Activated CD8-positive, alpha-beta T cell treated with anti-CD3 and anti-CD28 coated beads, Interleukin-2, amount 10 ng/mL, durations not matched to agents 7 days and 5 days (primary cell): ENCODE results near the gene SEMA3C. TPM values are rescaled to one million over a fixed set of nuclear protein-coding genes. Genes with fewer than 3 reads are reported as not detected.

Experiments
- ATAC-seq: fragments of 150-1000 bp; cut with Tn5 transposase; one replicate; pipeline ENCODE4 v1.10.0; 2021; ENCODE audit warnings: moderate library complexity
- CTCF ChIA-PET: fragments of 350-600 bp; sonication (Branson Sonifier 250); formaldehyde crosslinking; loops from one replicate; lab custom pipeline; 2021; ENCODE audit warnings: antibody characterized with exemption; lab: Charles Lee
- POLR2A ChIA-PET: fragments of 350-600 bp; sonication (Branson Sonifier 250); formaldehyde crosslinking; loops from one replicate; lab custom pipeline; 2021; ENCODE audit warnings: antibody characterized with exemption; lab: Charles Lee
- DNase-seq: peaks from one replicate; pipeline ENCODE4 v3.0.0-alpha.2; 2020
- H3K27ac Mint-ChIP-seq: one replicate; pipeline ENCODE4 v1.8.0; 2021; ENCODE audit warnings: mild to moderate bottlenecking, mixed read lengths
- H3K27me3 Mint-ChIP-seq: one replicate; pipeline ENCODE4 v1.8.0; 2021; ENCODE audit warnings: low read depth, mixed read lengths
- H3K36me3 Mint-ChIP-seq: one replicate; pipeline ENCODE4 v1.8.0; 2021; ENCODE audit warnings: low read depth, mixed read lengths
- H3K4me1 Mint-ChIP-seq: one replicate; pipeline ENCODE4 v1.8.0; 2021; ENCODE audit warnings: low read depth, mixed read lengths
- H3K4me3 Mint-ChIP-seq: one replicate; pipeline ENCODE4 v1.8.0; 2021; ENCODE audit warnings: mild to moderate bottlenecking, mixed read lengths
- H3K9me3 Mint-ChIP-seq: one replicate; pipeline ENCODE4 v1.8.0; 2022; ENCODE audit warnings: mixed read lengths; ENCODE audit not compliant: insufficient read depth
- total RNA-seq, 2 experiments: library from RNA; stranded (reverse); gene quantifications; one replicate each; pipeline ENCODE4 v1.2.3, GENCODE V29; 2021

SEMA3C gene
- total RNA-seq, 2 experiments from 2014 or later: not detected

- POLR2A ChIA-PET: no interaction called here
- Mint-ChIP-seq H3K4me1 (no peaks in the 10 kb centered on the region), H3K9me3 (no peaks in the 10 kb centered on the region), H3K36me3 (no peaks in the 10 kb centered on the region), H3K4me3 (no peak overlapping the region), H3K27me3 (no peaks in the 10 kb centered on the region), H3K27ac (no peak overlapping the region)
- ATAC-seq (no peak), DNase-seq (no peak)
- CTCF ChIA-PET: no interaction called here
Measured at GRCh38 chr7:80881351-80881900, 37.4 kb downstream of the SEMA3C start.

DNA sequence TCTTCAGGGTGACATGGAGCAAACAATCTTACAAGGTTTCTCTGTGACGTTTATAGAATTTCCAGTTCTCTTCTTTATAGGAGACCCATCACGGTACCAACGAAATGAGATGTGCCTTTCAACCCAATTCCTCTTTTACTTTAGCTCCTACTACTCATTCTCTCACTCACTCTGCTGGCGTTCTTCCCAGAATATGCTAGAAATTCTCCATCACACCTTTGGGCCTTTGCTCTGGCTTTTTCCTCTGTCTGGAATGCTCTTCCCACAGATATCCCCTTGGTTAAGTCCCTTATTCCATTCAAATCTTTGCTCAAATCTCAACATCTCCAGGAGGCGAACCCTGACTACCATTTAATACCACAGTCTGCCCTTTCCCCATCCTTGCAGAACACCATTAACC lies 39.0 kb downstream of the SEMA3C start:
- Mint-ChIP-seq H3K27ac (no peak overlapping the region), H3K9me3 (no peaks in the 10 kb centered on the region), H3K27me3 (no peaks in the 10 kb centered on the region), H3K36me3 (no peaks in the 10 kb centered on the region), H3K4me3 (no peak overlapping the region), H3K4me1 (no peaks in the 10 kb centered on the region)
- POLR2A ChIA-PET: no interaction called here
- CTCF ChIA-PET: no interaction called here
- ATAC-seq (no peak), DNase-seq (no peak)

DNA sequence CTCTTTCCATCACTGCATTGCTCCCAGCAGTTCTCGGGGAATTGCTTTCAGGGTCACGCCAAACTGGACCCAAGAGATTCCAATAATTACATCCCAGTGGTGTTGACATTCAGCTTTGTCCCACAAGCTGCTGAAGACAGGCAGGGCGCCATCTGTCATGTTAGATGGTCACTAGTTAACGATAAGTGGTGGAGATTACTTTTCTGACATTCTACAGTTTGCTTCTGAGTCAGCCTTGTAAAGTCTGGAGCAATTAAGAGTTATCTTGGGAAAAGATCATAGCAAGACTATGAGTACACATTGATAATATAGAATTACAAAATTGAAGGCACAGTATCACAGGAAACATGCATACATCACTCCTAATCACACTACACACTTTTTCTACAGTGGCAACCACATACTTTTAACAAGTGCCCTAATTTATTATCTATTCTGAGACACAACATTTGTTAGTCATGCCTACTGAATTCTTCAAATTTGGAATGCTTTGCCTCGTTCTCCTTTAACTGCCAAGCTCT lies 41.9 kb downstream of the SEMA3C start:
- ATAC-seq: no peak
- DNase-seq: no peak
- POLR2A ChIA-PET: no interaction called here
- H3K4me3 Mint-ChIP-seq: no peak overlapping the region
- H3K9me3 Mint-ChIP-seq: no peaks in the 10 kb centered on the region
- no peak overlapping the region for H3K27ac Mint-ChIP-seq
- no peaks in the 10 kb centered on the region for H3K4me1 Mint-ChIP-seq
- H3K36me3 Mint-ChIP-seq: no peaks in the 10 kb centered on the region
- CTCF ChIA-PET: no interaction called here
- no peaks in the 10 kb centered on the region for H3K27me3 Mint-ChIP-seq

- no peaks in the 10 kb centered on the region for H3K9me3 Mint-ChIP-seq
- ATAC-seq (no peak), DNase-seq (no peak)
- no peaks in the 10 kb centered on the region for H3K36me3 Mint-ChIP-seq
- ChIA-PET POLR2A (no interaction called here), CTCF (no interaction called here)
- H3K27ac Mint-ChIP-seq: no peak overlapping the region
- H3K4me1 Mint-ChIP-seq: no peaks in the 10 kb centered on the region
- no peak overlapping the region for H3K4me3 Mint-ChIP-seq
- no peaks in the 10 kb centered on the region for H3K27me3 Mint-ChIP-seq
Measured at GRCh38 chr7:80875537-80876120, 43.2 kb downstream of the SEMA3C start.

- ATAC-seq (no peak), DNase-seq (no peak)
- H3K4me1 Mint-ChIP-seq: no peaks in the 10 kb centered on the region
- H3K36me3 Mint-ChIP-seq: no peaks in the 10 kb centered on the region
- no peak overlapping the region for H3K27ac Mint-ChIP-seq
- no peak overlapping the region for H3K4me3 Mint-ChIP-seq
- no peaks in the 10 kb centered on the region for H3K27me3 Mint-ChIP-seq
- POLR2A ChIA-PET: no interaction called here
- H3K9me3 Mint-ChIP-seq: no peaks in the 10 kb centered on the region
- CTCF ChIA-PET: interaction anchor here (0.7 kb wide), 1 partner anchor 64 kb away, joined by 3 read pairs; no protein-coding TSS in a partner anchor
Measured at GRCh38 chr7:80873140-80873539, 45.7 kb downstream of the SEMA3C start.

GRCh38 chr7:80871228-80871627 lies 47.6 kb downstream of the SEMA3C start:
- Mint-ChIP-seq H3K4me3 (no peak overlapping the region), H3K27me3 (no peaks in the 10 kb centered on the region), H3K27ac (no peak overlapping the region), H3K36me3 (no peaks in the 10 kb centered on the region), H3K9me3 (no peaks in the 10 kb centered on the region), H3K4me1 (no peaks in the 10 kb centered on the region)
- ChIA-PET POLR2A (no interaction called here), CTCF (no interaction called here)
- no peak for DNase-seq
- no peak for ATAC-seq

DNA sequence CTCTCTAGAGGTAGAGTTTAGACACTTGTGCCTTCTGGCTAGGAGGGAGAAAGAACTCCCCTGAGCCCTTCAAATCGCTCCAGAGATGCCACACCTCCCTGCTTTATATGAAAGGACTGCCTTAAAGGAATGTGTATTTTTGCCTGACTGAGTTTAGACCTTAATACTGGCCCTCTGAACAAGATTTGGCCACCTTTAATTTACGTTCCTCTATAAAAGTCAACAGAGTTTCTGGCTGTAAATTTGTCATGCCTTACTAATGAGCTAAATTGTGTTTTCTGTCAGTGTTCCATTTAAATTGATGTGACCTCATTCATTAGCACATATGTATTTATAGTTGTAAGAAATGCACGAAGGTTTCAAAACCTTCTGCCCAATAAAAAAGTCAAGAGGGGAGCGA lies 48.0 kb downstream of the SEMA3C start:
- no peak for DNase-seq
- Mint-ChIP-seq H3K4me1 (no peaks in the 10 kb centered on the region), H3K27me3 (no peaks in the 10 kb centered on the region), H3K27ac (no peak overlapping the region), H3K4me3 (no peak overlapping the region), H3K9me3 (no peaks in the 10 kb centered on the region), H3K36me3 (no peaks in the 10 kb centered on the region)
- ChIA-PET POLR2A (no interaction called here), CTCF (no interaction called here)
- ATAC-seq: no peak

DNA sequence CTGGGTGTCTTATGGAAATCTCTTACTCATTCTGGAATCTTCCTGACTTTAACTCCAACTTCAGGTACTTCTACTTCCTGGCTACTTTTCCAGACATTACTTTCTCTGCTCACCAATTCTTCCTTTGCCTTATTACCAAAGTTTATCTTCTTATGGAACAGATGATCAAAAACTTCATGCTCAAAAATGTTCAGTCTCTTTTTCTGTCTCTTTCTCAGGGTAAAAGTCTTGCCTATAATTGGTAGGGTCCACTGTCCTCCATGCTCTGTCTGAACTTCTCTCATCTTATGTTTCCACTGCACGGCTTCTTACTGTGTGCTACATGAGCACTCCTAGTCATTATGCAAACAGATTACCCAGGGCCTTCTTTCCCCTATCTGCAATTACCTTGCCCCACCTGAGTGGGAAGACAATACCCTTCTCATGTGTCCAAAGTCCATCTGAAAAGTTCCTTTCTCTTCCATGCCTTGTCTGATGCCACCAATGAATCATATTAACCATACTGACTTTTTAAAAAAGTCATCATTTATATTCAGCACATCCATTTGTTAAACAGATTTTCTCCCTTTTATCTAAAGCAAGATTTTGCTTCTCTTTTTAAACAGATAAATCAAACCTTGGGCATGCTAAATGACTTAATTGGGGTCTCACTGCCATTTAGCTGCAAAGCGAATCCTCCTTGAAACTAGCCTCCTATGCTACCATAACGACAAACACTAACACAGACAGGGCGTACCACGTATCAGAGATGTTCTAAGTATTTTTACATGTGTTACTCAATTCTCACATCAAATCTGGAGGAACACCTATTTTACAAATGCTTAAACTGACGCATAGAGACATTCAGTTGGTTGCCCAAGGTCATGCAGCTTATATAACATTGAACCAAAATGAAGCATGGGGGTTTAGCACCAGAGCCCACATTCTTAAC lies 48.8 kb downstream of the SEMA3C start:
- no peak overlapping the region for H3K4me3 Mint-ChIP-seq
- ChIA-PET POLR2A (no interaction called here), CTCF (no interaction called here)
- H3K4me1 Mint-ChIP-seq: no peaks in the 10 kb centered on the region
- H3K27me3 Mint-ChIP-seq: no peaks in the 10 kb centered on the region
- H3K9me3 Mint-ChIP-seq: no peaks in the 10 kb centered on the region
- no peak overlapping the region for H3K27ac Mint-ChIP-seq
- DNase-seq: no peak
- no peak for ATAC-seq
- no peaks in the 10 kb centered on the region for H3K36me3 Mint-ChIP-seq

GRCh38 chr7:80869106-80869784 lies 49.6 kb downstream of the SEMA3C start:
- Mint-ChIP-seq H3K27ac (no peak overlapping the region), H3K4me1 (no peaks in the 10 kb centered on the region), H3K36me3 (no peaks in the 10 kb centered on the region), H3K4me3 (no peak overlapping the region), H3K9me3 (no peaks in the 10 kb centered on the region), H3K27me3 (no peaks in the 10 kb centered on the region)
- ATAC-seq: no peak
- ChIA-PET POLR2A (no interaction called here), CTCF (no interaction called here)
- no peak for DNase-seq

- DNase-seq (no peak), ATAC-seq (no peak)
- Mint-ChIP-seq H3K9me3 (no peaks in the 10 kb centered on the region), H3K4me3 (no peak overlapping the region), H3K27ac (no peak overlapping the region), H3K27me3 (no peaks in the 10 kb centered on the region), H3K4me1 (no peaks in the 10 kb centered on the region), H3K36me3 (no peaks in the 10 kb centered on the region)
- CTCF ChIA-PET: no interaction called here
- POLR2A ChIA-PET: no interaction called here
Measured at GRCh38 chr7:80868566-80868965, 50.3 kb downstream of the SEMA3C start.

DNA sequence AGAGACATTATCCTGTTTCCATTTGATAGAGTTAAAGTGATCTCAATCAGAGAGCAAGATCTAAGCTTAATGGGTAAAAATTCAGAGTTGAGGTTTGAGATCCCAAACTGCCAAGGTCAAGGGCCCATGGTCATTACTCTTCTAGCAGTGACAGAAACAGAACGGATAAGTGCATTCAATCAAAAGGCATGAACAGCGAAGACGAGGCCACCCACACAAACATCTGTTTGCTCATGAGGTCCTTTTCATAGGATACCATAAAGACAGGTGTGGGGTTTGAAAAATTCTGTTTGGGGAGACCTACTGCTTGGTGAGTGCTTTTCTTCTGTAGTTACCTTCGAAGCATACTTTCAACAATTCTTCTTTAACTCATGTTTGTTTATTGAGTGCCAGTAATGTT lies 58.3 kb downstream of the SEMA3C start:
- no peaks in the 10 kb centered on the region for H3K27me3 Mint-ChIP-seq
- no peak overlapping the region for H3K27ac Mint-ChIP-seq
- no peaks in the 10 kb centered on the region for H3K36me3 Mint-ChIP-seq
- H3K4me1 Mint-ChIP-seq: no peaks in the 10 kb centered on the region
- H3K9me3 Mint-ChIP-seq: no peaks in the 10 kb centered on the region
- ChIA-PET CTCF (no interaction called here), POLR2A (no interaction called here)
- no peak overlapping the region for H3K4me3 Mint-ChIP-seq
- ATAC-seq (no peak), DNase-seq (no peak)
